ENCODE data around the gene RBX1.

DNA sequence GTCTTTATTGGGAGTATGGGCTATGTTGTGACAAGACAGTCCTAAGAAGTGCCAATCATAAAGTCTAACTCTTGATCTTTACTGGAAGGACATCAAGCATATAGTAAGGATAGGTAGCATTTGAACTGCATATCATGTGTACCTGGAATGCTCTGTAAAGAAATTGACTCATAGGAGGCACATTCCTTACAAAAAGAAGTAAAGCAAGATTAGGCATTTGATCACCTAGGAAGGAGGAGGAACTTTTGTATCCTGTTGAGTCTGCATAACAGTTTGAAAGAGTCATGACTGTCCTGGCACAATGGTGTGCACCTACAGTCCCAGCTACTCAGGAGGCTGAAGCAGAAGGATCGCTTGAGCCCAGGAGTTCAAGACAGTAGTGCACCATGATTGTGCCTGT, 47.1 kb upstream of the RBX1 start:
- TF ChIP-seq FOXK2 (IDR thresholded peaks at IDR 0.05) (no peak), ZNF384 (IDR thresholded peaks at IDR 0.05) (no peak), ELF4 (IDR thresholded peaks at IDR 0.05) (no peak)
